Natural killer cell (primary cell): Measurements from ENCODE around the gene CAMKK2. TPM values are rescaled to one million over a fixed set of nuclear protein-coding genes. Genes with fewer than 3 reads are reported as not detected.

Experiments
- ATAC-seq, 3 donors: fragments of 150-1000 bp in 2 of 3; fragments of 200-7000 bp in 1 of 3; cut with Tn5 transposase; 1 replicate in 1 of 3; 2 replicates in 2 of 3; pipeline ENCODE4 v1.10.0; 2021; ENCODE audit warnings: mild to moderate bottlenecking in 2 of 3, moderate library complexity in 2 of 3
- DNase-seq, 2 donors: peaks; one replicate each; pipeline versions ENCODE4 v3.0.0 to v3.0.0-alpha.2; 2013 to 2021; ENCODE audit warnings: mixed read lengths in 1 of 2
- H3K27ac ChIP-seq: one replicate; pipeline ENCODE4 v1.5.1; 2013; ENCODE audit warnings: mild to moderate bottlenecking, low read length
- H3K27me3 ChIP-seq: one replicate; pipeline ENCODE4 v1.6.1; 2013; ENCODE audit warnings: low read length; ENCODE audit not compliant: control insufficient read depth, insufficient read depth
- H3K36me3 ChIP-seq: one replicate; pipeline ENCODE4 v1.6.1; 2013; ENCODE audit warnings: low read length; ENCODE audit not compliant: control insufficient read depth, insufficient read depth
- H3K4me1 ChIP-seq: one replicate; pipeline ENCODE4 v1.6.1; 2013; ENCODE audit warnings: low read length; ENCODE audit not compliant: control insufficient read depth, insufficient read depth
- H3K4me3 ChIP-seq: one replicate; pipeline ENCODE4 v1.5.1; 2013; ENCODE audit warnings: low read length
- H3K9me3 ChIP-seq: one replicate; pipeline ENCODE4 v1.6.1; 2013; ENCODE audit warnings: low read length; ENCODE audit not compliant: control insufficient read depth, insufficient read depth
- H3K27ac Mint-ChIP-seq, 2 donors: one replicate each; pipeline ENCODE4 v1.8.0; 2022; ENCODE audit warnings: mild to moderate bottlenecking in 2 of 2, mixed read lengths in 2 of 2, moderate library complexity in 1 of 2
- H3K27me3 Mint-ChIP-seq, 2 donors: one replicate each; pipeline ENCODE4 v1.8.0; 2022; ENCODE audit warnings: low read depth in 2 of 2, mixed read lengths in 2 of 2
- H3K36me3 Mint-ChIP-seq: one replicate; pipeline ENCODE4 v1.8.0; 2022; ENCODE audit warnings: mixed read lengths
- H3K4me1 Mint-ChIP-seq, 2 donors: one replicate each; pipeline ENCODE4 v1.8.0; 2022; ENCODE audit warnings: mixed read lengths in 2 of 2
- H3K4me3 Mint-ChIP-seq: one replicate; pipeline ENCODE4 v1.8.0; 2022; ENCODE audit warnings: mild to moderate bottlenecking, moderate library complexity, mixed read lengths
- H3K9me3 Mint-ChIP-seq, 2 donors: one replicate each; pipeline ENCODE4 v1.8.0; 2022; ENCODE audit warnings: mixed read lengths in 2 of 2
- WGBS: methylation state at CpG from one replicate; pipeline ENCODE4 v1.1.7; 2013; ENCODE audit warnings: missing lambda C conversion rate; ENCODE audit not compliant: insufficient coverage; 5-methylcytosine and 5-hydroxymethylcytosine counted together
- intact Hi-C: fragments of 100-400 bp; cut with micrococcal nuclease; formaldehyde crosslinking; loops from one replicate; pipeline ENCODE4 v1.14.2; 2022
- total RNA-seq, 4 donors: library from RNA; stranded (reverse); fragments of 120-200 nt in 1 of 4; gene quantifications; one replicate each; pipeline versions ENCODE4 v1.2.3 to v1.2.4, GENCODE V29; 2013 to 2022
- TF ChIP-seq, protein P1 (sequence below): fragments of 200-600 bp; IDR thresholded peaks from one replicate; pipeline ENCODE4 v1.8.0; 2022; ENCODE audit warnings: antibody characterized with exemption

The CAMKK2 gene
- total RNA-seq, 3 donors from 2014 or later (not counting 1 experiment from before 2014, with no cell fraction given), result 19.6 to 27.4 (median 20.9) TPM

DNA sequence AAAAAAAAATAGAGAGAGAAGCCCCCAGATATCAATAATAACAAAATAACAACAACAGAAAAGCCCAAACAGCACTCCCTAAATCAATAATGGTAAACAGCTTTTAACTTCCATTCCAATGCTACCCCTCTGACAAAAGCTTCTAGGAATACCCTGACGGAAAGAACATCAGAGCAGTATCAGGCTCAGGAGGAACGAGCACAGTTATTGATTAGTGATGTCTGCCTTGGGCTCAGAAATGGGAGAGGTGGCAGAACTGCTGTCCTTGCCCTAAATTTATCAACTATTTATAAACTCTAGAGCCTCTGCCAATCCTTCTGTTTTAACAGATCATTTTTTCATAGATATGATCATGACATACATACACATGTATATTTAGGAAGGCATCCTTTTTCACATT lies 44.7 kb downstream of the CAMKK2 start:
- intact Hi-C loops, result no loop called here
- TF ChIP-seq, protein P1, sequence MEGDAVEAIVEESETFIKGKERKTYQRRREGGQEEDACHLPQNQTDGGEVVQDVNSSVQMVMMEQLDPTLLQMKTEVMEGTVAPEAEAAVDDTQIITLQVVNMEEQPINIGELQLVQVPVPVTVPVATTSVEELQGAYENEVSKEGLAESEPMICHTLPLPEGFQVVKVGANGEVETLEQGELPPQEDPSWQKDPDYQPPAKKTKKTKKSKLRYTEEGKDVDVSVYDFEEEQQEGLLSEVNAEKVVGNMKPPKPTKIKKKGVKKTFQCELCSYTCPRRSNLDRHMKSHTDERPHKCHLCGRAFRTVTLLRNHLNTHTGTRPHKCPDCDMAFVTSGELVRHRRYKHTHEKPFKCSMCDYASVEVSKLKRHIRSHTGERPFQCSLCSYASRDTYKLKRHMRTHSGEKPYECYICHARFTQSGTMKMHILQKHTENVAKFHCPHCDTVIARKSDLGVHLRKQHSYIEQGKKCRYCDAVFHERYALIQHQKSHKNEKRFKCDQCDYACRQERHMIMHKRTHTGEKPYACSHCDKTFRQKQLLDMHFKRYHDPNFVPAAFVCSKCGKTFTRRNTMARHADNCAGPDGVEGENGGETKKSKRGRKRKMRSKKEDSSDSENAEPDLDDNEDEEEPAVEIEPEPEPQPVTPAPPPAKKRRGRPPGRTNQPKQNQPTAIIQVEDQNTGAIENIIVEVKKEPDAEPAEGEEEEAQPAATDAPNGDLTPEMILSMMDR, result no peak
- Mint-ChIP-seq H3K9me3 (no peaks in the 10 kb centered on the region), H3K27me3 (no peaks in the 10 kb centered on the region), H3K4me1 (no peaks in the 10 kb centered on the region), H3K4me3 (no peak overlapping the region), H3K27ac (no peak overlapping the region), H3K36me3 (peaks cover 7% of the 10 kb centered on the region)
- Histone ChIP-seq H3K27me3 (no peaks in the 10 kb centered on the region), H3K9me3 (no peaks in the 10 kb centered on the region), H3K4me3 (no peak overlapping the region), H3K27ac (no peak overlapping the region), H3K36me3 (peaks cover 36% of the 10 kb centered on the region), H3K4me1 (peaks cover 6% of the 10 kb centered on the region)
- DNase-seq (no peak), ATAC-seq (no peak)
- WGBS, result 0% methylated on average over 1 of the region's 2 CpGs

DNA sequence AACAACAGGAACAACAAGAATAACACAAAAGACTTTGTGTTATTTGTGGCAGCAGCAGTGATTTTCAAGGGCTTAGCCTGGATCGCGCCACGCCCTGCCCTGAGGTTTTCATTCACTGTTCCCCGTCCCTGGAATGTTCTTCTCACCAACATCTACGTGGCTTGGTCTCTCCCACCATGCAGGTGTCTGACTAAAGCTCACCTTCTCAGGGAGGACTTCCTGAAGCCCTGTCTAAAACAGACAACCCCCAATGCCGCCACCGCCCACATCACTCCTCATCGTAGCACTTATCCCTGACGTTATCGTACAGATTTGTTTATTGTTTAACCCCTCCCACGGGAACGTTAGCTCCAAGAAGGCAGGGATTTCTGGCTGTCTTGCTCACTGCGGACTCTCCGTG lies 46.1 kb downstream of the CAMKK2 start:
- ATAC-seq, result no peak
- Mint-ChIP-seq H3K4me1 (no peaks in the 10 kb centered on the region), H3K4me3 (no peak overlapping the region), H3K9me3 (no peaks in the 10 kb centered on the region), H3K36me3 (peaks cover 7% of the 10 kb centered on the region), H3K27me3 (no peaks in the 10 kb centered on the region), H3K27ac (no peak overlapping the region)
- Histone ChIP-seq H3K4me3 (no peak overlapping the region), H3K36me3 (peaks cover 36% of the 10 kb centered on the region), H3K27ac (no peak overlapping the region), H3K4me1 (peaks cover 6% of the 10 kb centered on the region), H3K9me3 (no peaks in the 10 kb centered on the region), H3K27me3 (no peaks in the 10 kb centered on the region)
- intact Hi-C loops, result no loop called here
- TF ChIP-seq, protein P1, result no peak
- WGBS, result 96% methylated on average over 14 of the region's 14 CpGs
- DNase-seq, result no peak

DNA sequence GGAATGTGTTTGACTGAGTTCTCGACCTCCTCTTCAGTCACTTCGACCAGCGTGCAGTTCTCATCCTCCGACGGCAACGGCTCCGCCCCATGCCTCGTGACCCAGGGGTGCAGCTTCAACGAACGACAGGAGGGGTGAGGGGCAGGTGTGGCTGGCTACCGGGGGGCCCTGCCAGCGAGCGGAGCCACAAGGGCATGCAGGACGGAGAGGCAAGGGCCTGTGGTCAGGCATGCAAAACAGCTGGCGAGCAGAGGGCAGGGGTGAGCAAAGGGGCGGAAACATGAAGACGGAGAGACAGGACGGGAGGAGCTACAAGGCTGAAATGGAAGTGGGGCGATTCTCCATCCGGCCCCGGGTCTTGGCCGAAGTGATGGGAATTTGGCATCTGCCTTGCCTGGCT lies 47.9 kb downstream of the CAMKK2 start:
- Histone ChIP-seq H3K4me3 (no peak overlapping the region), H3K36me3 (peaks cover 32% of the 10 kb centered on the region), H3K4me1 (peaks cover 6% of the 10 kb centered on the region), H3K27me3 (no peaks in the 10 kb centered on the region), H3K27ac (no peak overlapping the region), H3K9me3 (no peaks in the 10 kb centered on the region)
- H3K4me3 Mint-ChIP-seq, result no peak overlapping the region
- TF ChIP-seq, protein P1, result no peak
- 82% methylated on average over 22 of the region's 22 CpGs for WGBS
- intact Hi-C loops, result no loop called here
- H3K27me3 Mint-ChIP-seq, result no peaks in the 10 kb centered on the region
- H3K36me3 Mint-ChIP-seq, result peaks cover 7% of the 10 kb centered on the region
- no peaks in the 10 kb centered on the region for H3K4me1 Mint-ChIP-seq
- ATAC-seq, result peak in 1 of 3 donors; percentile 21
- no peak overlapping the region for H3K27ac Mint-ChIP-seq
- DNase-seq, result no peak
- no peaks in the 10 kb centered on the region for H3K9me3 Mint-ChIP-seq

DNA sequence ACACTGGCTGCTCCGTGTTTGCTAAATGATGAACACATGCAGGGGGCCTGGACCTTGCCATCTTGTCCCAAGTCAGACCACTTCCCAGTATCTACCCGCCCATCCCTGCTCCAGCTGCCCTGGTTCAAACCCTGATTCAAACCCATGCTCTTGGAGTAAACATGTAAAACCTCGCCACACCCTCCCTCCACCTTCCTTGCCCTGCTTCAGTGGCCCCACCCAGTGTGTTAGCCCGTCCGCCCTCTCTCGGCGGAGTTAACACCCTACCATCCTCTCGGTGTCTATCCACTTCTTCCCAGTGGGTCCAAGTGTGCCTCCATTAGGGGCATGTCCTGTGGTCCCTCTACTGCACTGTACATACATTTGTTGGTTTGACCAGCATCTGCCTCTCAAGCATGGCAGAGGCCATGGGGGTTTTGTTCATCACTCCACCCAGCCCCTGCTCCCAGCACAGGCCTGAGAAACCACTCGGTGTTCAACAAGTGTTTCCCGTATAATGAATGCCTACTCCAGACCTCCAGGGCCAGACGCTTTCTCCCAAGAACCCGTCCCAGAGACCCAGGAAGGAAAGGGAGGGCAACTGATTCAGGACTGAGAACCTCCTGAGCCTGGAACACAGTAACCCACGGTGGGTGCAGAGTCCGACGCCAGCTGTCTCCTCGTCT lies 49.5 kb downstream of the CAMKK2 start:
- Histone ChIP-seq H3K4me3 (no peak overlapping the region), H3K27ac (no peak overlapping the region), H3K9me3 (no peaks in the 10 kb centered on the region), H3K27me3 (no peaks in the 10 kb centered on the region), H3K4me1 (peaks cover 6% of the 10 kb centered on the region), H3K36me3 (peaks cover 21% of the 10 kb centered on the region)
- no peak for DNase-seq
- Mint-ChIP-seq H3K36me3 (no peaks in the 10 kb centered on the region), H3K27me3 (no peaks in the 10 kb centered on the region), H3K27ac (no peak overlapping the region), H3K9me3 (no peaks in the 10 kb centered on the region), H3K4me3 (no peak overlapping the region), H3K4me1 (no peaks in the 10 kb centered on the region)
- TF ChIP-seq, protein P1, result no peak
- WGBS, result 96% methylated on average over 16 of the region's 16 CpGs
- ATAC-seq, result no peak
- intact Hi-C loops, result no loop called here
